ENCODE measurements around the gene RNU6-9. TPM values are rescaled to one million over a fixed set of nuclear protein-coding genes. Genes with fewer than 3 reads are reported as not detected.

The RNU6-9 gene
- total RNA-seq, 1 donor: not detected

Small RNAs within 50 kb of the gene (small RNA-seq; reads per million reads assigned to genes)
- 5.8 reads per million, percentile 84 among the genes with 10 or more reads in this experiment for gene RNU6-9

Other genes starting within 250 kb of the RNU6-9 start
- 30.7 and 50.3 TPM in 2 replicates for gene RNF126, start 230.3 kb upstream of the RNU6-9 start, total RNA-seq
- gene FSTL3, start 217.1 kb upstream of the RNU6-9 start, total RNA-seq: 49.2 and 83.1 TPM in 2 replicates
- gene PRSS57, start 198.0 kb upstream of the RNU6-9 start, total RNA-seq: not detected in 2 replicates
- gene PALM, start 184.5 kb upstream of the RNU6-9 start, total RNA-seq: 0.32 and 1.7 TPM in 2 replicates
- gene MISP, start 142.4 kb upstream of the RNU6-9 start, total RNA-seq: under 0.01 and 0.43 TPM in 2 replicates
- gene PTBP1, start 96.0 kb upstream of the RNU6-9 start, total RNA-seq: 117 and 129 TPM in 2 replicates
- under 0.01 and 0.86 TPM in 2 replicates for gene PLPPR3, start 71.5 kb upstream of the RNU6-9 start, total RNA-seq
- not detected in 2 replicates for gene AZU1, start 65.6 kb upstream of the RNU6-9 start, total RNA-seq
- not detected in 2 replicates for gene PRTN3, start 52.5 kb upstream of the RNU6-9 start, total RNA-seq
- not detected in 2 replicates for gene ELANE, start 41.2 kb upstream of the RNU6-9 start, total RNA-seq
- 3.9 TPM in 2 replicates for gene CFD, start 33.8 kb upstream of the RNU6-9 start, total RNA-seq
- 26.8 and 30.0 TPM in 2 replicates for gene MED16, start 297 bp upstream of the RNU6-9 start, total RNA-seq
- 26.3 and 31.6 TPM in 2 replicates for gene R3HDM4, start 19.7 kb downstream of the RNU6-9 start, total RNA-seq
- not detected in 2 replicates for gene KISS1R, start 23.8 kb downstream of the RNU6-9 start, total RNA-seq
- 39.3 and 45.8 TPM in 2 replicates for gene ARID3A, start 32.6 kb downstream of the RNU6-9 start, total RNA-seq
- 49.7 and 77.3 TPM in 2 replicates for gene WDR18, start 90.9 kb downstream of the RNU6-9 start, total RNA-seq
- gene GRIN3B, start 106.9 kb downstream of the RNU6-9 start, total RNA-seq: under 0.01 TPM in 2 replicates
- 79.2 and 84.6 TPM in 2 replicates for gene TMEM259, start 127.6 kb downstream of the RNU6-9 start, total RNA-seq
- not detected in 2 replicates for gene RNU6-2, start 128.0 kb downstream of the RNU6-9 start, total RNA-seq
- 508 and 544 TPM in 2 replicates for gene CNN2, start 133.1 kb downstream of the RNU6-9 start, total RNA-seq
- 11.2 and 13.9 TPM in 2 replicates for gene ABCA7, start 146.6 kb downstream of the RNU6-9 start, total RNA-seq
- 0.43 and 0.97 TPM in 2 replicates for gene ARHGAP45, start 173.7 kb downstream of the RNU6-9 start, total RNA-seq
- 69.5 and 71.2 TPM in 2 replicates for gene POLR2E, start 201.9 kb downstream of the RNU6-9 start, total RNA-seq
- gene GPX4, start 210.5 kb downstream of the RNU6-9 start, total RNA-seq: 254 and 337 TPM in 2 replicates